SU-DHL-6 (cell line): ENCODE measurements around the gene RPL27A.

Experiments used
- CTCF ChIP-seq: fragments of 200-600 bp; sonication (generic); IDR thresholded peaks from one replicate; pipeline ENCODE4 v1.5.1; 2017; ENCODE audit warnings: antibody characterized with exemption, mild to moderate bottlenecking, low read length, moderate library complexity; ENCODE audit not compliant: insufficient read depth, poor library complexity, severe bottlenecking
- EZH2phosphoT487 ChIP-seq: fragments of 200-600 bp; sonication (generic), shearing (Covaris generic); conservative IDR thresholded peaks from 2 replicates; pipeline ENCODE4 v1.6.1; 2018; ENCODE audit warnings: mild to moderate bottlenecking, antibody characterized with exemption, low read length, moderate library complexity, mixed read lengths

DNA sequence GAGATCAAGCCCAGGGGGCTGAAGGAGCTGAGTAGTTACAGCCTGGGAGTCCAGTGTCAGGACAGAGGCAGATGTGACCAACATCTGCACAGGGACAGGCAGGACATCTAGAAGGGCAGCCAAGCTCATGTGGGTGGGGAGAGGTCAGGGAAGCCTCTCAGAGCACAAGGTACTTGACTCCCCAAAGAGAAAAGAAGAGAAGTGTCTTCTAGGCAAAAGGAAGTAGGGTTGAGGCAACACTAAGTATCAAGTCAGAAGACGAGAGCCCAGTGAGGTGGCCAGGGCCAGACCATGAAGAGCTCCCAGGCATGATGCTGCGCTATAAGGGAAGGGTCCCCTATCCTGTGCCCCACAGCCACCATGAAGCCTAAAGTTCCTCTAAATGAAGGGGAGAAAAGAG, 21.5 kb downstream of the RPL27A start:
- TF ChIP-seq CTCF (no peak), EZH2phosphoT487 (no peak)
